GM19467 (cell line): Measurements from ENCODE around the gene RAB44.

ENCODE experiments used
- ATAC-seq: cut with Tn5 transposase; IDR thresholded peaks from one replicate; pipeline ENCODE4 v1.9.1; 2021; ENCODE audit warnings: mild to moderate bottlenecking, moderate library complexity; ENCODE audit not compliant: unreplicated experiment

RAB44 gene

GRCh38 chr6:36685926-36686667, 11.5 kb upstream of the RAB44 start:
- no peak for ATAC-seq

DNA sequence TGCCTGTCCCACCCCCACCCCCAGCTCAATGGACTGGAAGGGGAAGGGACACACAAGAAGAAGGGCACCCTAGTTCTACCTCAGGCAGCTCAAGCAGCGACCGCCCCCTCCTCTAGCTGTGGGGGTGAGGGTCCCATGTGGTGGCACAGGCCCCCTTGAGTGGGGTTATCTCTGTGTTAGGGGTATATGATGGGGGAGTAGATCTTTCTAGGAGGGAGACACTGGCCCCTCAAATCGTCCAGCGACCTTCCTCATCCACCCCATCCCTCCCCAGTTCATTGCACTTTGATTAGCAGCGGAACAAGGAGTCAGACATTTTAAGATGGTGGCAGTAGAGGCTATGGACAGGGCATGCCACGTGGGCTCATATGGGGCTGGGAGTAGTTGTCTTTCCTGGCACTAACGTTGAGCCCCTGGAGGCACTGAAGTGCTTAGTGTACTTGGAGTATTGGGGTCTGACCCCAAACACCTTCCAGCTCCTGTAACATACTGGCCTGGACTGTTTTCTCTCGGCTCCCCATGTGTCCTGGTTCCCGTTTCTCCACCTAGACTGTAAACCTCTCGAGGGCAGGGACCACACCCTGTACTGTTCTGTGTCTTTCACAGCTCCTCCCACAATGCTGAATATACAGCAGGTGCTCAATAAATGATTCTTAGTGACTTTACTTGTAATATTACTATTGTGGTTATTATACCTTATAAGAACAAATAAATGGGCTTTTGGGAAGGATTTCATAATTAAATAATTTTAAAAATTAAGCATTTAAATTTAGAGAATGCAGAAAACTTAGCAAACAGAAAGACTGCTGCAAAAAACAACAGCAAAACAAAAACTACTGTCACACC, 10.7 kb upstream of the RAB44 start:
- ATAC-seq = no peak

GRCh38 chr6:36688063-36688738, 9.4 kb upstream of the RAB44 start:
- ATAC-seq = no peak

DNA sequence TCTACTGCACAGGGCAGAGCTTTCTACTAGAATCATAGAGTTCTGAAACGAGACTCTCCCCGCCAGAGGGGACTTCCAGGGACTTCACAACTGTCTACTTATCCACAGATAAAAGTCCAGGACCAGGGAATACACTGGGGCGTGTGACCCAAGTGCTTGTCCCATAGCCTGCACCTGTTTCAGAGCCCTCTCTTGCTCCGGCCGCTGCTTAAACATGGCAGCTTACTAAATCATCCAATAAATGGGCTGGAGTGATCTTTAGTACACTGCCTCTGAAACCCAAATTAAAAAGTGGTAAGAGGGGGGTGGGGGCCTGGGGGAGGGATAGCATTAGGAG, 8.9 kb upstream of the RAB44 start:
- ATAC-seq = no peak

DNA sequence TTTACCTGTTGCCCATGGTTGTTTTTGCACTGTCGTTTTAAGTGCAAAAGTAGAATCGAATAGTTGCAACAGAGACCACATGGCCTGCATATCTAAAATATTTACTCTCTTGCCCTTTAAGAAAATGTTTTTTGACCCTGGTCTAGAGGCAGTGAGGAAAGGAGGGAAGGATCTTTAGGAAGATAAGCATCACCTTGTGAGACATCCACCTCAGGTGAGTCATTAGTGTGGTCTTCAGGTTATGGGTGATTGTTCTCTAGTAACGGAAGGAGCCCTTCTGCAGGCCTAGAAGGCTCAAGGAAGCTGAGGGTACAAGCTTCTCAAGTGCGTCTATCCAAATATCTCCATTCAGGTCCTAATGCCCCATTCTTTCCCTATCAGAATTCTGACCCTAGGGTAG, 6.6 kb upstream of the RAB44 start:
- no peak for ATAC-seq

GRCh38 chr6:36691612-36692011, 6.0 kb upstream of the RAB44 start:
- ATAC-seq = no peak

DNA sequence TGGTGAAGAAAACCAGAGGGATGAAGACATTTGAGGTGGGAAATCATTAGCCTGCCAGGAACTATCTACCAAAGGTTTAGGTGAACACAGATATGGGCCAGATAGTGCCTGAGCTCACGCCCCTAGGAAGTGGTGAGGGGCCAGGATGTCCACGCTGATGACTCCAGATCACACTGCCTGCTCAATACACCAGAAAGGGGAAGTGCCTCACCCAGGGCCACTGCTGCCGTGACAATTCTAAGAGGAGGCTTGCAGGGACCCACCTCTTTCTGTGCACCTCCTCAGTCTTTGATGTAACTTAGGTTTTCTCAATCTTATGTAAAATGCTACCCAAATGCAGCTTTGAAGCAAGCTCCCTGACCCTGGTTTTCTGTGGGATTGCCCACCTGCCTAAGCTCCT, 5.4 kb upstream of the RAB44 start:
- no peak for ATAC-seq

GRCh38 chr6:36692861-36693702, 4.5 kb upstream of the RAB44 start:
- no peak for ATAC-seq

DNA sequence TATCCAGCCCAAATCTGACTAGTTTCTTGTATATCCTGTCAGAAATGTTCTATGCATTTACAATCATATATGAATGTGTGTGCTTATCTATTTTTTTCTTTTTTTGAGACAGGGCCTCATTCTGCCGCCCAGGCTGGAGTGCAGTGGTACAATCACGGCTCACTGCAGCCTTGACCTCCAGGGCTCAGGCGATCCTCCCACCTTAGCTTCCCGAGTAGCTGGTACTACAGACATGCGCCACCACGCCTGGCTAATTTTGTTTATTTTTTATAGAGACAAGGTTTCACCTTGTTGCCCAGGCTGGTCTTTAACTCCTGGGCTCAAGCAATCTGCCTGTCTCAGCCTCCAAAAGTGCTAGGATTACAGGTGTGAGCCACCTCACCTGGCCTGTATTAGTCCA, 3.0 kb upstream of the RAB44 start:
- no peak for ATAC-seq

GRCh38 chr6:36695414-36695813, 2.2 kb upstream of the RAB44 start:
- no peak for ATAC-seq

DNA sequence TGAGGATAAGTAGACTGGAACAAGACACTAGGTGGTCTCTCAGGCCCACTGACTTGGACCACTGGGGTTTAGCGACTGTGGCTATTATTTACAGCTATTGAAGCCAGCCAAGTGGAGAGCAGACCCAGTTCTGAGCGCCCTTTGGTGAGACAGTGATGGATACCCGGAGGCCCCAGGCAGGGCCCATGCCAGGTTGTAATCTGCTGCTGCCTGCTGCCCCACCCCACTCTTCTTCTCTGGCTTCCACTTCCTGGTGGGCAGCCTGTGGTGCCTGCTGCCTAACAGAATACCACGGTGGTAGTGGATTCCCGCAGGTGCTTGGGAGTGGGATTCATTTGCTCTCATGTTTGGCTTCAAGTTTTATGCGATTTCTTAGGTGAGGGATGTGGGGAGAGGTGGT, 570 bp downstream of the RAB44 start:
- no peak for ATAC-seq

- ATAC-seq = no peak
Measured at GRCh38 chr6:36698871-36699271, 1.2 kb downstream of the RAB44 start.

DNA sequence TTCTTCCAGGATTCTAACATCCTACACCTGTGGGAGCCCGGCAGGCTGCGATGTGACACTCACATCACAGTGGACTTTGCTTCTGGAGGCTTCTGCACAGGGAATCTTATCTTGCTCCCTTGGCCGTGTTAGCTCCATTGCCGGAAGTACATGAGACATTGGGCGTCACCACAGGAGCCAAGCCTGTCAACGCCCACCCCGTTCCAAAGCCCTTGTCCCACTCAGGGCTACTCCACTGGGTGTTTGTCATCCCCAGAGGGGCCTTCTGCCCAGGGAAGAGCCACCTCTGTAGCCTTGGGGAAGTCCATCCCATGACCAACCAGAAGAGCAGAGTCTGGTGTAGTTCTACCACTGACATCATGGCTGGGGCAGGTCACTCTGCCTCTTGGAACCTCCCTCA, 1.7 kb downstream of the RAB44 start:
- ATAC-seq = no peak

DNA sequence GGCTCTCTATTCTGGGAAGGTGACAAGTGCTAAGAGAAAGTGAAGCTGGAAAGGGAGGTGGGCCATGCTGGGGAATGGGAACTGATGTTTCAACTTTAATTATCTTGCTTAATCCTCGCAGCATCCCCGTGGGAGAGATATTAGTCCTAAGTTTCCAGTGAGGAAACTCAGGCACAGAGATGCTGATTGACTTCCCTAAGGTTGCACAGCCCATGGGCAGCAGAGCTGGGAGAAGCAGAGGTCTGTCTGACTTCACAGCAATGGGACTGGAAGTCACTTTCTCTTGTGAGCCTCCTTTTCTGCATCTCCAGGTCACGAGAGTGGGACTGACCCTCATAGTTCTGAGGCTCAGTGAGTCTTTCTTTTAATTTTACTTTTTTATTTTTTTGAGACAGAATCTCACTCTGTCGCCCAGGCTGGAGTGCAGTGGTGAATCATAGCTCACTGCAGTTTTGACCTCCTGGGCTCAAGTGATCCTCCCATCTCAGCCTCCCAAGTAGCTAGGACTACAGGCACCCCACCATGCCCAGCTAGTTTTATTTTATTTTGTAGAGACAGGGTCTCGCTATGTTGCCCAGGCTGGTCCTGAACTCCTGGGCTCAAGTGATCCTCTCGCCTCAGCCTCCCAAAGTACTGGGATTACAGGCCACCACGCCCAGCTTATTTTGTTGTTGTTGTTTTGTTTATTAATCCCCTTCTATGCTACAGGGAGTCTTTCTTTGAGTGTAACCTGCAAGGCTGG, 2.6 kb downstream of the RAB44 start:
- no peak for ATAC-seq

GRCh38 chr6:36700831-36701230, 3.2 kb downstream of the RAB44 start:
- ATAC-seq = no peak

DNA sequence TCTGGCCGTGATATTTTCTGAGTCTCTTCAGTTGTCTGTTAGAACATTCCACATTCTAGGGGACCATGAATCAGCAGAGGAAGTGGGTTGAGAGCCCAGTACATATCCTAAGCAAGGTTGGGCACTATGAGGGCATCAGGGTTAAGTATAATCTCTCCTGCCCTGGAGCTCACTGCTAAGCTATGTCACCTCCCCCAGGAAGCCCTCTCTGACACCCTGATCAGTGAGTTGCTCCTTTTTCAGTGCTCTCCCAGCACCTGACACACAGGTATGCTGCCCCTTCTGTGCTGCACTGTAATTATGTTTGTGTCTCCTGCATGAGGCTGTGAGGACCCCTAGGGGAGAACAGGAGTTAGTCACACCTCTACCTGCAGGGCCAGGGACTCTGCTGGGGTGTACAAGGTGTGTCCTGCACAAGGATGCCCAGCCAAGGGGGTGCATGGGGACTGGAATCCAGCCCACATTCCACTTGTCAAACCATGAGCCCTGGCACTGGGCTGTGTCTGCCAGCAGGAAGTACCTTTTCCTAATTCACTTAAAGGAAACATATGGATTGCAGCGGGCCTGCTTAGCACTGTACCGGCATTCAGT, 3.9 kb downstream of the RAB44 start:
- no peak for ATAC-seq

DNA sequence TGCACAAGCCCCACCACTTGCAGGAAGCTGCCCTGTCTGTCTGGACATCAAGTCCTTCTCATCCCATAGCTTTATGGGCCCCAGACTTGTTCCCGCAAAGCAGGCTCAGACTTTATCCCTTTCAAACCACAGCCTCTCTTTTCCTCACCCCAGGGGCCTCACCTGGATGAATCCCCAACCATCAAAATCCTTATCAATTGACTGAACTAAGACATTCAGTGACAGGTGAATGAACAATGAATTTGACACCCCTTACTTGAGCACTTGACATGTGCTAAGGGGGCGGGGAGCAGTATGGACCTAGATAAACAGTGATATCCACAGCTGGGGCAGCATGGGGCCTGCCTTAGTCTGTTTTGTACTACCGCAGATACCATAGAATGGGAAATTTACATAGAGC, 5.0 kb downstream of the RAB44 start:
- no peak for ATAC-seq

GRCh38 chr6:36703081-36703606, 5.5 kb downstream of the RAB44 start:
- ATAC-seq = no peak

GRCh38 chr6:36703982-36704381, 6.4 kb downstream of the RAB44 start:
- ATAC-seq = no peak
